Pons (tissue), 1 donor: Measurements from ENCODE around the gene MICALL2.
"Not testable (repeated sequence)": the region's sequence is repeated elsewhere in the genome, so short reads cannot be mapped to it uniquely, and the experiment has no call there.

Experiments
- DNase-seq: peaks from one replicate; pipeline ENCODE4 v3.0.0-alpha.2; 2016; ENCODE audit warnings: low spot score

MICALL2 gene

GRCh38 chr7:1447551-1448244 is 11.6 kb downstream of the MICALL2 start:
- peak; percentile 78 for DNase-seq

- DNase-seq = no peak
Observed at GRCh38 chr7:1447112-1447511, 12.2 kb downstream of the MICALL2 start.

GRCh38 chr7:1446620-1447032 is 12.6 kb downstream of the MICALL2 start:
- DNase-seq = no peak

GRCh38 chr7:1446026-1446425 is 13.2 kb downstream of the MICALL2 start:
- peak; percentile 82 for DNase-seq

- no peak for DNase-seq
Observed at GRCh38 chr7:1445341-1445740, 13.9 kb downstream of the MICALL2 start.

GRCh38 chr7:1444925-1445322 is 14.3 kb downstream of the MICALL2 start:
- no peak for DNase-seq

GRCh38 chr7:1444214-1444924 is 14.9 kb downstream of the MICALL2 start:
- DNase-seq = no peak

GRCh38 chr7:1443587-1444200 is 15.6 kb downstream of the MICALL2 start:
- DNase-seq = not testable (repeated sequence)

GRCh38 chr7:1442355-1443124 is 16.7 kb downstream of the MICALL2 start:
- DNase-seq = no peak

GRCh38 chr7:1441615-1442354 is 17.5 kb downstream of the MICALL2 start:
- no peak for DNase-seq

GRCh38 chr7:1440620-1441019 is 18.6 kb downstream of the MICALL2 start:
- no peak for DNase-seq

- DNase-seq = no peak
Observed at GRCh38 chr7:1439373-1440363, 19.6 kb downstream of the MICALL2 start.

- no peak for DNase-seq
Observed at GRCh38 chr7:1438821-1439220, 20.4 kb downstream of the MICALL2 start.

GRCh38 chr7:1438208-1438607 is 21.1 kb downstream of the MICALL2 start:
- no peak for DNase-seq

GRCh38 chr7:1437155-1437880 is 22.0 kb downstream of the MICALL2 start:
- DNase-seq = no peak

- DNase-seq = no peak
Observed at GRCh38 chr7:1436608-1437007, 22.7 kb downstream of the MICALL2 start.

- no peak for DNase-seq
Observed at GRCh38 chr7:1434891-1435670, 24.2 kb downstream of the MICALL2 start.

GRCh38 chr7:1434165-1434718 is 25.0 kb downstream of the MICALL2 start:
- no peak for DNase-seq
